Ovary (tissue), 10 donors: ENCODE measurements around the gene USP13. TPM values are rescaled to one million over a fixed set of nuclear protein-coding genes. Genes with fewer than 3 reads are reported as not detected.

Source experiments
- DNase-seq, 5 donors: peaks; one replicate each; pipeline ENCODE4 v3.0.0-alpha.2; 2019 to 2020
- H3K27ac ChIP-seq, 2 donors: fragments of 200-600 bp; one replicate each; pipeline versions ENCODE4 v1.5.1 to v1.8.0; 2019 to 2022
- H3K27me3 ChIP-seq: fragments of 200-600 bp; one replicate; pipeline ENCODE4 v1.8.0; 2022
- H3K36me3 ChIP-seq: fragments of 200-600 bp; sonication (generic); one replicate; pipeline ENCODE4 v1.5.1; 2019
- H3K4me1 ChIP-seq: one replicate; pipeline ENCODE4 v1.8.1; 2013; ENCODE audit warnings: mild to moderate bottlenecking, moderate library complexity; ENCODE audit not compliant: insufficient read depth
- H3K4me3 ChIP-seq: fragments of 200-600 bp; sonication (generic); one replicate; pipeline ENCODE4 v1.5.1; 2017
- H3K9me3 ChIP-seq, 2 donors: fragments of 200-600 bp in 1 of 2; sonication (generic) in 1 of 2; one replicate each; pipeline versions ENCODE4 v1.5.1 to v1.8.1; 2013 to 2019; ENCODE audit warnings: mild to moderate bottlenecking in 1 of 2, moderate library complexity in 1 of 2
- EP300 ChIP-seq: sonication (generic); formaldehyde crosslinking; IDR thresholded peaks from one replicate; pipeline ENCODE4 v1.6.1; 2017; ENCODE audit warnings: antibody characterized with exemption
- POLR2A ChIP-seq: fragments of 450-650 bp; IDR thresholded peaks from one replicate; pipeline ENCODE4 v1.6.1; 2017; ENCODE audit warnings: antibody characterized with exemption, mild to moderate bottlenecking, moderate library complexity
- WGBS, 3 donors: extraction: QIAGEN DNeasy Blood & Tissue Kit in 1 of 3; methylation state at CpG; one replicate each; pipeline versions ENCODE4 v1.1.5 to v1.1.7; 2013 to 2017; 5-methylcytosine and 5-hydroxymethylcytosine counted together
- intact Hi-C, 4 donors: fragments of 100-400 bp; cut with DNase I; formaldehyde crosslinking; loops; one replicate each; pipeline versions ENCODE4 v1.11.0 to v1.15.1; 2022 to 2023
- long read RNA-seq, 3 donors: library from polyadenylated mRNA in 2 of 3; unstranded in 2 of 3; transcript quantifications; one replicate each; pipeline ENCODE4 v2.0.0 and lab custom pipeline, GENCODE V29; 2021 to 2026
- polyA plus RNA-seq, 2 donors: library from polyadenylated mRNA; stranded (reverse); fragments of 200-250 nt in 1 of 2; fragments of 350-450 nt in 1 of 2; fragmentation: Illumina TruSeq in 1 of 2; extraction: RNeasy Lipid Tissue Mini Kit (QIAGEN cat#74804) in 1 of 2; gene quantifications; one replicate each; pipeline ENCODE4 v1.2.3, GENCODE V29; 2013 to 2014
- total RNA-seq, 7 donors: library from RNA; depleted of rRNA in 2 of 7; stranded (reverse); fragments of >200 nt in 2 of 7; fragmentation: NEBNext Ultra II Directional in 3 of 7; extraction: Animal tissue kit (Norgen Biotek cat#: 25700) in 3 of 7; gene quantifications; one replicate each; pipeline versions ENCODE4 v1.1.0 to v1.2.4, GENCODE V29; 2016 to 2023
- TF ChIP-seq, protein P1 (sequence below), 3 donors: fragments of 450-650 bp in 2 of 3; fragments of 200-600 bp in 1 of 3; IDR thresholded peaks; one replicate each; pipeline versions ENCODE4 v1.5.1 to v1.8.0; 2016 to 2022; ENCODE audit warnings: antibody characterized with exemption in 3 of 3, mild to moderate bottlenecking in 1 of 3
- donor health status: DM: no; HTN: no; CAD: no; lungs with moderate emphysema.
- donor health status: DM: no; HTN: no; CAD: no.
- donor health status: Bipolar disorder and iron deficiency.
- donor health status: DM: yes; HTN: yes; CAD: no.
- donor health status: DM: no; HTN: no; CAD: no.
- donor health status: DM: yes; HTN: yes; CAD: no.

The USP13 gene, protein sequence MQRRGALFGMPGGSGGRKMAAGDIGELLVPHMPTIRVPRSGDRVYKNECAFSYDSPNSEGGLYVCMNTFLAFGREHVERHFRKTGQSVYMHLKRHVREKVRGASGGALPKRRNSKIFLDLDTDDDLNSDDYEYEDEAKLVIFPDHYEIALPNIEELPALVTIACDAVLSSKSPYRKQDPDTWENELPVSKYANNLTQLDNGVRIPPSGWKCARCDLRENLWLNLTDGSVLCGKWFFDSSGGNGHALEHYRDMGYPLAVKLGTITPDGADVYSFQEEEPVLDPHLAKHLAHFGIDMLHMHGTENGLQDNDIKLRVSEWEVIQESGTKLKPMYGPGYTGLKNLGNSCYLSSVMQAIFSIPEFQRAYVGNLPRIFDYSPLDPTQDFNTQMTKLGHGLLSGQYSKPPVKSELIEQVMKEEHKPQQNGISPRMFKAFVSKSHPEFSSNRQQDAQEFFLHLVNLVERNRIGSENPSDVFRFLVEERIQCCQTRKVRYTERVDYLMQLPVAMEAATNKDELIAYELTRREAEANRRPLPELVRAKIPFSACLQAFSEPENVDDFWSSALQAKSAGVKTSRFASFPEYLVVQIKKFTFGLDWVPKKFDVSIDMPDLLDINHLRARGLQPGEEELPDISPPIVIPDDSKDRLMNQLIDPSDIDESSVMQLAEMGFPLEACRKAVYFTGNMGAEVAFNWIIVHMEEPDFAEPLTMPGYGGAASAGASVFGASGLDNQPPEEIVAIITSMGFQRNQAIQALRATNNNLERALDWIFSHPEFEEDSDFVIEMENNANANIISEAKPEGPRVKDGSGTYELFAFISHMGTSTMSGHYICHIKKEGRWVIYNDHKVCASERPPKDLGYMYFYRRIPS
- total RNA-seq = 10 to 100 TPM; 13.1 to 26.3 (median 19.9) TPM
- 10 to 100 TPM in 1 of 2 donors, 1 to 10 TPM in 1; 7.0 to 17.5 TPM for polyA plus RNA-seq
- long read RNA-seq, donor 1, full-length matches to known transcripts = 1 of 18 reads
- long read RNA-seq, donor 1, partial matches to known transcripts = 2 of 18 reads
- long read RNA-seq, donor 1, other reads (novel, unspliced or antisense) = 15 of 18 reads
- long read RNA-seq, donor 2, full-length matches to known transcripts = 1 of 8 reads
- long read RNA-seq, donor 2, partial matches to known transcripts = 7 of 8 reads
- long read RNA-seq, donor 2, other reads (novel, unspliced or antisense) = 0 of 8 reads
- long read RNA-seq, donor 3, full-length matches to known transcripts = 16 of 38 reads
- long read RNA-seq, donor 3, partial matches to known transcripts = 1 of 38 reads
- long read RNA-seq, donor 3, other reads (novel, unspliced or antisense) = 21 of 38 reads

DNA sequence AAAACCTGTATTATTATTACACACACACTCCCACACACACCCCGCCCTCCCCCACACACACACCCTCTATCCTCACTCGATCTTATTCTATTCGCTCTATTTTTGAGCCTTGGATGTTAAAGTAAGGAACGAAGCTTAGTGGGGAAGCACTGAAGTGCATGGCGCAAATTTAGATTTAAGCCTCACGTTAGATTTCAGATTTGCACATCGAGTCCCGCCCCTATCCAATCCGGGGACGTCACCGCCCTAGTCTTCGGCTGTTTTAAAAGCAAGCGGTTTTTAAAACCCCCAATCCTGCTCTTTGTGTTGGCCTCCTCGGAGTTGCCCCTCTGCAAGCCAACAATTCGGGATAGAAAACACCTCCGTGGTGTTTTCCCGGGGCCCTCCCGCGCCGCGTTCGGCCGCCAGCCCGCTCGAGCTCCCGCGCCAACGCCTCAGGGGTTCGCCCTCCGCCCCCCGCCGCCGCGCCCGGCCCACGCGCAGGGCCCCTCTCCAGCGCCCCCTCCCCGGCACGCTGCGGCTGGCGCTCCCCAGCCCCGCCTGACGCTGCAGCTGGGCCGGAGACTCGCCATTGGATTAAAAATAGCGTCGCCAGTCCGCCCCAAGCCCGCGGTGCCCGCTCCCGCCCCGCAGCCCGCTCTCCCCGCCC lies at the start of gene USP13:
Gene USP13 (plus strand): TSS at position 594 of the 649 bp plus-strand sequence. CDS start 186 bp downstream, outside the sequence.
- intact Hi-C loops = no loop called here
- H3K4me1 ChIP-seq = peaks cover 6% of the 10 kb centered on the region
- TF ChIP-seq EP300 (no peak), POLR2A (peak; percentile 15)
- TF ChIP-seq, protein P1, sequence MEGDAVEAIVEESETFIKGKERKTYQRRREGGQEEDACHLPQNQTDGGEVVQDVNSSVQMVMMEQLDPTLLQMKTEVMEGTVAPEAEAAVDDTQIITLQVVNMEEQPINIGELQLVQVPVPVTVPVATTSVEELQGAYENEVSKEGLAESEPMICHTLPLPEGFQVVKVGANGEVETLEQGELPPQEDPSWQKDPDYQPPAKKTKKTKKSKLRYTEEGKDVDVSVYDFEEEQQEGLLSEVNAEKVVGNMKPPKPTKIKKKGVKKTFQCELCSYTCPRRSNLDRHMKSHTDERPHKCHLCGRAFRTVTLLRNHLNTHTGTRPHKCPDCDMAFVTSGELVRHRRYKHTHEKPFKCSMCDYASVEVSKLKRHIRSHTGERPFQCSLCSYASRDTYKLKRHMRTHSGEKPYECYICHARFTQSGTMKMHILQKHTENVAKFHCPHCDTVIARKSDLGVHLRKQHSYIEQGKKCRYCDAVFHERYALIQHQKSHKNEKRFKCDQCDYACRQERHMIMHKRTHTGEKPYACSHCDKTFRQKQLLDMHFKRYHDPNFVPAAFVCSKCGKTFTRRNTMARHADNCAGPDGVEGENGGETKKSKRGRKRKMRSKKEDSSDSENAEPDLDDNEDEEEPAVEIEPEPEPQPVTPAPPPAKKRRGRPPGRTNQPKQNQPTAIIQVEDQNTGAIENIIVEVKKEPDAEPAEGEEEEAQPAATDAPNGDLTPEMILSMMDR (IDR thresholded peaks at IDR 0.05) = peak in 1 of 3 donors; percentile 17
- no peaks in the 10 kb centered on the region for H3K27me3 ChIP-seq
- H3K27ac ChIP-seq = peak within 1 kb of the TSS; percentile 96 to 98
- H3K36me3 ChIP-seq = no peaks in the 10 kb centered on the region
- H3K4me3 ChIP-seq = peak within 1 kb of the TSS; percentile 87
- 0 to 1% (median 1%) methylated on average over 29 to 56 of the region's 56 CpGs for WGBS, 3 donors
- peak; percentile 67 to 83 (median 79) for DNase-seq
- H3K9me3 ChIP-seq = no peaks in the 10 kb centered on the region

DNA sequence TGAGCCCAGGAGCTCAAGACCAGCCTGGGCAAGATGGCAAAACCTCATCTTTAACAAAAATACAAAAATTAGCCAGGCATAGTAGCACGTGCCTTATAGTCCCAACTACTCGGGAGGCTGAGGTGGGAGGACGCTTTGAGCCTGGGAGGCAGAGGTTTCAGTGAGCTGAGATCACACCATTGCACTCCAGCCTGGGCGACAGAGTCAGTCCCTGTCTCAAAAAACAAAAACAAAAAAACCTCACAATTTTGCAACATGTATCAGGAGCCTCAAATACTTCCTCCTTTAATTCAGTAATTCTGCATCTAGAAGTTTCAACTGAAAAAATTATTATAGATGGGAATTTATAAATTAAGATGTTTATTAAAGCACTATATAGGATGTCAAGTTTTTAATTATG lies 49.5 kb upstream of the USP13 start:
- Histone ChIP-seq H3K4me3 (peak overlapping the region; percentile 70), H3K27me3 (no peaks in the 10 kb centered on the region), H3K9me3 (no peaks in the 10 kb centered on the region), H3K27ac (no peak overlapping the region), H3K36me3 (no peaks in the 10 kb centered on the region), H3K4me1 (no peaks in the 10 kb centered on the region)
- 56 to 67% (median 63%) methylated on average over 4 of the region's 4 CpGs for WGBS, 3 donors
- no peak for TF ChIP-seq POLR2A
- TF ChIP-seq, protein P1 (IDR thresholded peaks at IDR 0.05) = no peak
- TF ChIP-seq EP300 = no peak
- DNase-seq = no peak
- intact Hi-C loops = no loop called here

DNA sequence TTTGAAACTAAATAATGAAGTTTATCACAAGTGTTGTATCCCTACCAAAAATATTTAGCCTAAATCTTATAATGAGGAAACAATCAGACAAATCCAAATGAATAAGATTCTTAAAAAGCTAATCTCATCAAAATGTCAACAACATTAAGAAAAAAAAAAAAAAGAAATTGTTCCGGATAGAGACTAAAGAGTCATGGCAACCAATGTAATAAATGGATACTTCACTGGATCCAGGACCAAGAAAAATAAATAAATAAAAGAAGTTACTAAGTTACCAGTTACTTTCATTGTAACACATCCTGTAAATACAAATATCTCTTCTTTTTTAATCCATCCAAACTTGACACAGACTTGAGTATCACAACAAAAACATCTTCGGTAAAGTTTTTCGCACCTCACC lies 49.0 kb upstream of the USP13 start:
- intact Hi-C loops = no loop called here
- Histone ChIP-seq H3K27me3 (no peaks in the 10 kb centered on the region), H3K4me1 (no peaks in the 10 kb centered on the region), H3K27ac (peak overlapping the region in 1 of 2 donors; percentile 71), H3K4me3 (peak overlapping the region; percentile 70), H3K9me3 (no peaks in the 10 kb centered on the region), H3K36me3 (no peaks in the 10 kb centered on the region)
- no peak for TF ChIP-seq POLR2A
- TF ChIP-seq EP300 = no peak
- TF ChIP-seq, protein P1 (IDR thresholded peaks at IDR 0.05) = no peak
- DNase-seq = no peak
- WGBS, 3 donors = 1% methylated on average over 3 of the region's 3 CpGs
